Mammary epithelial cell (primary cell): ENCODE results near the gene ZNF331.

Experiments
- CTCF ChIP-seq, 2 donors: IDR thresholded peaks in 1 of 2; conservative IDR thresholded peaks in 1 of 2; 2 replicates each; pipeline ENCODE4 v1.5.1; 2011 to 2012; ENCODE audit warnings: inconsistent platforms in 2 of 2, low read length in 2 of 2, mild to moderate bottlenecking in 2 of 2, control low read depth in 1 of 2, low read depth in 1 of 2; ENCODE audit not compliant: insufficient read depth in 1 of 2; ENCODE audit errors: extremely low read depth in 1 of 2
- EZH2 ChIP-seq: IDR thresholded peaks from 2 replicates; pipeline ENCODE4 v1.6.1; 2012; ENCODE audit warnings: low read length, inconsistent platforms, borderline replicate concordance

GRCh38 chr19:53509845-53510244 lies 28.1 kb upstream of the ZNF331 start:
- TF ChIP-seq CTCF (conservative IDR thresholded peaks at IDR 0.05 in 1 of 2, IDR thresholded peaks at IDR 0.05 in 1 of 2; ENCODE audit: extremely low read depth in 1 of 2, insufficient read depth in 1 of 2, low read depth in 1 of 2, low read length in 2 of 2) (no peak), EZH2 (no peak)
